ENCODE results near the gene ZNF580. TPM values are rescaled to one million over a fixed set of nuclear protein-coding genes. Genes with fewer than 3 reads are reported as not detected.

The ZNF580 gene
- total and polyA plus RNA-seq, 10 of the 15 experiments (the other 5 are each of a cell fraction or from before 2014, with no cell fraction given): 2.3 to 31.8 (median 10.0) TPM

GRCh38 chr19:55650126-55650557, 9.3 kb downstream of the ZNF580 start (continued):
- TF ChIP-seq PKNOX1 (IDR thresholded peaks at IDR 0.05): peak; percentile 37; the same call in 1 of the 2 replicates

GRCh38 chr19:55650602-55651230, 9.9 kb downstream of the ZNF580 start:
- POLR2A ChIA-PET: interaction anchor here (1.0 kb wide), 1 partner anchor 9 kb away, joined by 3 read pairs; no protein-coding TSS in a partner anchor
- no peak overlapping the region; the same call in 1 of the 2 replicates for H3K4me3 ChIP-seq
- 92% methylated on average over 13 of the region's 17 CpGs for WGBS (ENCODE audit: insufficient coverage, insufficient replicate concordance, low lambda C conversion rate, missing lambda C conversion rate)
- no peak for DNase-seq (ENCODE audit: low read depth, low spot score)
- intact Hi-C loops (cut with micrococcal nuclease; ENCODE audit: unreplicated experiment): no loop called here
- peak overlapping the region; percentile 22; the same call in 1 of the 2 replicates for H3K9ac ChIP-seq (ENCODE audit: control insufficient read depth, insufficient read depth, low read length)
- no peaks in the 10 kb centered on the region for H3K9me3 ChIP-seq (replicated peaks; ENCODE audit: control insufficient read depth, insufficient read depth, low read length)
- SMC1A ChIA-PET (ENCODE audit: uncharacterized antibody, unreplicated experiment): no interaction called here
- no peaks in the 10 kb centered on the region for H3K27me3 ChIP-seq (replicated peaks in 1 of 2; ENCODE audit: control insufficient read depth in 2 of 2, insufficient read depth in 2 of 2, low read length in 1 of 2)
- no peak for ATAC-seq
- H3K36me3 ChIP-seq (ENCODE audit: control insufficient read depth in 2 of 2, insufficient read depth in 2 of 2, low read length in 1 of 2): peaks cover 0 to 1% of the 10 kb centered on the region in 2 experiments; a peak in 2 of 4 replicates
- TF ChIP-seq NFYA (IDR thresholded peaks at IDR 0.05; ENCODE audit: borderline replicate concordance, low read depth, low read length): no peak
- TF ChIP-seq CEBPB (IDR thresholded peaks at IDR 0.05; ENCODE audit: borderline replicate concordance in 1 of 2, low read depth in 2 of 2, low read length in 2 of 2): no peak
- TF ChIP-seq ZBTB33 (IDR thresholded peaks at IDR 0.05): no peak
- TF ChIP-seq ZNF592 (IDR thresholded peaks at IDR 0.05): no peak
- TF ChIP-seq KLF5 (IDR thresholded peaks at IDR 0.05; ENCODE audit: partially characterized antibody): no peak
- no peak for TF ChIP-seq KDM1A (IDR thresholded peaks at IDR 0.05; ENCODE audit: borderline replicate concordance)
- H3K4me1 ChIP-seq (ENCODE audit: control insufficient read depth, insufficient read depth, low read length): peaks cover 14% of the 10 kb centered on the region
- no peaks in the 10 kb centered on the region for H4K20me1 ChIP-seq (ENCODE audit: control insufficient read depth, insufficient read depth)
- peak overlapping the region; percentile 95; the same call in 1 of the 2 replicates for H3K4me2 ChIP-seq (ENCODE audit: control insufficient read depth, insufficient read depth)
- in situ Hi-C loops (cut with MboI): loop anchor here (5.0 to 25.0 kb wide), 3 partner anchors 662 to 1513 kb away; partner anchors contain the start of genes CNOT3, LENG9 and ZSCAN5A
- RAD21 ChIA-PET (ENCODE audit: unreplicated experiment): interaction anchor here (1.0 to 4.4 kb wide), 2 partner anchors 13 to 18 kb away, joined by 3 to 36 read pairs; no protein-coding TSS in a partner anchor
- FAIRE-seq: no peak
- CTCF ChIA-PET: interaction anchor here (1.0 to 4.8 kb wide), 2 partner anchors 13 to 18 kb away, joined by 10 to 28 read pairs; no protein-coding TSS in a partner anchor
- H3K27ac ChIP-seq (ENCODE audit: control insufficient read depth, insufficient read depth): peak overlapping the region; percentile 46; the same call in 1 of the 2 replicates
- no TSS peak for BruUV-seq (replicated peaks)
- H3K79me2 ChIP-seq (ENCODE audit: control insufficient read depth, insufficient read depth, low read length): peaks cover 35% of the 10 kb centered on the region
- no peak overlapping the region for H2AFZ ChIP-seq (ENCODE audit: control insufficient read depth, low read depth, low read length)
